SU-DHL-6 (cell line): ENCODE data around the gene WDR73.

Source experiments
- H2AFZ ChIP-seq: fragments of 200-600 bp; sonication (generic); 2 replicates; pipeline ENCODE4 v1.6.1; 2014; ENCODE audit warnings: low read depth, mild to moderate bottlenecking, moderate library complexity, mixed read lengths, antibody characterized with exemption, low read length; ENCODE audit not compliant: severe bottlenecking
- H3F3A ChIP-seq: fragments of 200-600 bp; shearing (Covaris generic); 2 replicates; pipeline ENCODE4 v1.6.0; 2016; ENCODE audit warnings: antibody characterized with exemption, mild to moderate bottlenecking; ENCODE audit not compliant: insufficient read depth
- H3K27ac ChIP-seq: fragments of 200-600 bp; sonication (generic); 2 replicates; pipeline ENCODE4 v1.5.1; 2016; ENCODE audit warnings: low read depth, mild to moderate bottlenecking, low read length, moderate library complexity, mixed read lengths
- H3K27me3 ChIP-seq: fragments of 200-600 bp; sonication (generic), shearing (Covaris generic); 2 replicates; pipeline ENCODE4 v1.6.0; 2014; ENCODE audit warnings: mild to moderate bottlenecking, low read length
- H3K36me3 ChIP-seq: fragments of 200-600 bp; sonication (generic); 2 replicates; pipeline ENCODE4 v1.6.1; 2014; ENCODE audit warnings: mild to moderate bottlenecking, low read length, mixed read lengths
- H3K4me2 ChIP-seq: fragments of 300-600, 200-600 bp; shearing (Covaris generic), sonication (generic); 2 replicates; pipeline ENCODE4 v1.6.0; 2014; ENCODE audit warnings: low read length, low read depth, mild to moderate bottlenecking; ENCODE audit not compliant: poor library complexity, severe bottlenecking
- H3K4me3 ChIP-seq: fragments of 200-600 bp; sonication (generic); 2 replicates; pipeline ENCODE4 v1.5.1; 2014; ENCODE audit warnings: antibody characterized with exemption, low read length, mild to moderate bottlenecking, mixed read lengths; ENCODE audit not compliant: insufficient read depth, poor library complexity, severe bottlenecking
- H3K79me2 ChIP-seq: fragments of 200-600 bp; sonication (generic); 2 replicates; pipeline ENCODE4 v1.6.1; 2014; ENCODE audit warnings: mild to moderate bottlenecking, low read length, moderate library complexity; ENCODE audit not compliant: insufficient read depth
- H3K9ac ChIP-seq: fragments of 200-600 bp; sonication (generic); 2 replicates; pipeline ENCODE4 v1.7.0; 2014; ENCODE audit warnings: mild to moderate bottlenecking, low read length
- H3K9me2 ChIP-seq: fragments of 200-600 bp; sonication (generic); replicated peaks from 2 replicates; pipeline ENCODE4 v1.6.1; 2014; ENCODE audit warnings: low read length; ENCODE audit not compliant: insufficient read depth
- H3K9me3 ChIP-seq: fragments of 200-600 bp; sonication (generic); 2 replicates; pipeline ENCODE4 v1.6.1; 2014; ENCODE audit warnings: low read length, mixed read lengths; ENCODE audit not compliant: insufficient read depth
- H4K20me1 ChIP-seq: fragments of 200-600 bp; sonication (generic); 2 replicates; pipeline ENCODE4 v1.6.1; 2014; ENCODE audit warnings: low read depth, mild to moderate bottlenecking, antibody characterized with exemption, low read length, moderate library complexity, mixed read lengths
- EZH2phosphoT487 ChIP-seq: fragments of 200-600 bp; sonication (generic), shearing (Covaris generic); conservative IDR thresholded peaks from 2 replicates; pipeline ENCODE4 v1.6.1; 2018; ENCODE audit warnings: mild to moderate bottlenecking, antibody characterized with exemption, low read length, moderate library complexity, mixed read lengths
- TF ChIP-seq, protein P1 (sequence below): fragments of 200-600 bp; sonication (generic); IDR thresholded peaks from one replicate; pipeline ENCODE4 v1.5.1; 2017; ENCODE audit warnings: antibody characterized with exemption, mild to moderate bottlenecking, low read length, moderate library complexity; ENCODE audit not compliant: insufficient read depth, poor library complexity, severe bottlenecking

WDR73 gene

GRCh38 chr15:84661001-84661400, 6.9 kb upstream of the WDR73 start:
- Histone ChIP-seq H3K9me2 (no peaks in the 10 kb centered on the region), H3K4me3 (no peak overlapping the region), H3K9me3 (no peaks in the 10 kb centered on the region), H3K9ac (no peak overlapping the region), H4K20me1 (no peaks in the 10 kb centered on the region), H3K79me2 (no peaks in the 10 kb centered on the region), H3F3A (peaks cover 23% of the 10 kb centered on the region), H3K27me3 (no peaks in the 10 kb centered on the region), H3K36me3 (no peaks in the 10 kb centered on the region), H2AFZ (no peak overlapping the region), H3K4me2 (no peak overlapping the region), H3K27ac (no peak overlapping the region)
- TF ChIP-seq, protein P1, sequence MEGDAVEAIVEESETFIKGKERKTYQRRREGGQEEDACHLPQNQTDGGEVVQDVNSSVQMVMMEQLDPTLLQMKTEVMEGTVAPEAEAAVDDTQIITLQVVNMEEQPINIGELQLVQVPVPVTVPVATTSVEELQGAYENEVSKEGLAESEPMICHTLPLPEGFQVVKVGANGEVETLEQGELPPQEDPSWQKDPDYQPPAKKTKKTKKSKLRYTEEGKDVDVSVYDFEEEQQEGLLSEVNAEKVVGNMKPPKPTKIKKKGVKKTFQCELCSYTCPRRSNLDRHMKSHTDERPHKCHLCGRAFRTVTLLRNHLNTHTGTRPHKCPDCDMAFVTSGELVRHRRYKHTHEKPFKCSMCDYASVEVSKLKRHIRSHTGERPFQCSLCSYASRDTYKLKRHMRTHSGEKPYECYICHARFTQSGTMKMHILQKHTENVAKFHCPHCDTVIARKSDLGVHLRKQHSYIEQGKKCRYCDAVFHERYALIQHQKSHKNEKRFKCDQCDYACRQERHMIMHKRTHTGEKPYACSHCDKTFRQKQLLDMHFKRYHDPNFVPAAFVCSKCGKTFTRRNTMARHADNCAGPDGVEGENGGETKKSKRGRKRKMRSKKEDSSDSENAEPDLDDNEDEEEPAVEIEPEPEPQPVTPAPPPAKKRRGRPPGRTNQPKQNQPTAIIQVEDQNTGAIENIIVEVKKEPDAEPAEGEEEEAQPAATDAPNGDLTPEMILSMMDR, result no peak
- no peak for TF ChIP-seq EZH2phosphoT487

GRCh38 chr15:84659904-84660781, 6.1 kb upstream of the WDR73 start:
- TF ChIP-seq, protein P1, result no peak
- no peak for TF ChIP-seq EZH2phosphoT487
- peaks cover 24% of the 10 kb centered on the region for H3F3A ChIP-seq
- H3K9me3 ChIP-seq, result no peaks in the 10 kb centered on the region
- no peak overlapping the region for H3K4me3 ChIP-seq
- no peak overlapping the region for H2AFZ ChIP-seq
- no peak overlapping the region for H3K4me2 ChIP-seq
- no peaks in the 10 kb centered on the region for H3K9me2 ChIP-seq
- no peaks in the 10 kb centered on the region for H4K20me1 ChIP-seq
- H3K36me3 ChIP-seq, result no peaks in the 10 kb centered on the region
- H3K79me2 ChIP-seq, result no peaks in the 10 kb centered on the region
- H3K9ac ChIP-seq, result no peak overlapping the region
- H3K27me3 ChIP-seq, result no peaks in the 10 kb centered on the region
- H3K27ac ChIP-seq, result no peak overlapping the region

GRCh38 chr15:84658788-84659411, 4.8 kb upstream of the WDR73 start:
- H4K20me1 ChIP-seq, result no peaks in the 10 kb centered on the region
- no peaks in the 10 kb centered on the region for H3K27me3 ChIP-seq
- peak overlapping the region; percentile 63 for H3K4me2 ChIP-seq
- peak overlapping the region; percentile 52 for H2AFZ ChIP-seq
- H3K36me3 ChIP-seq, result no peaks in the 10 kb centered on the region
- TF ChIP-seq, protein P1, result no peak
- no peak for TF ChIP-seq EZH2phosphoT487
- H3K9me3 ChIP-seq, result no peaks in the 10 kb centered on the region
- H3F3A ChIP-seq, result peaks cover 28% of the 10 kb centered on the region
- no peaks in the 10 kb centered on the region for H3K9me2 ChIP-seq
- peak overlapping the region; percentile 68 for H3K27ac ChIP-seq
- peak overlapping the region; percentile 55 for H3K9ac ChIP-seq
- H3K4me3 ChIP-seq, result peak overlapping the region; percentile 46
- no peaks in the 10 kb centered on the region for H3K79me2 ChIP-seq
